ENCODE data around the gene STK17B.

The STK17B gene

DNA sequence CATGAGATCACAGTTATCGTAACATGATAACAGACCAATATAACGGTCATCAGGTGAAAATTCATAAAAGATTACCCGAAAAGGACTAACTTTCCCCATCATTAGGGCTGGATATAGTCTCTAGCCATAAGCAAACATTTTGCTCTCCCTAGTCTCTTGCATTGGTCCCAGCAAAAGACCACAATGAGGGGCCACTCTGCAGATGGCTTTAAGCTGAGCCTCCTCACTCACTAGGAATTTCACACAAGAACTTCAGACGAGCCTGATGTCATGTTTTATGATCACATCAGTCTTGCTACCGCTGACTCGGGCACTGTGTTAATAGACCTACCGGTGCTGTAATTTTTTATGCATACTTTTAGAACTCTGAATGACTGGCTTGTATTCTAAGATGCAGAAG is 35.2 kb downstream of the STK17B start:
- H3K9me3 ChIP-seq (ENCODE audit: control insufficient read depth in 2 of 2, low read length in 2 of 2) = peaks cover 7 to 16% of the 10 kb centered on the region in 2 donors
- no peak overlapping the region for H3K4me3 ChIP-seq (ENCODE audit: low read length in 2 of 2)
- no peaks in the 10 kb centered on the region for H3K27me3 ChIP-seq (ENCODE audit: control insufficient read depth in 1 of 2, insufficient read depth in 2 of 2, low read length in 2 of 2)
- H3K27ac ChIP-seq (ENCODE audit: low read length) = no peak overlapping the region
- no peak overlapping the region for H3K9ac ChIP-seq (ENCODE audit: low read length in 2 of 2)
- no peaks in the 10 kb centered on the region for H3K4me1 ChIP-seq (ENCODE audit: control insufficient read depth, insufficient read depth, low read length)
- H3K36me3 ChIP-seq (ENCODE audit: control insufficient read depth in 2 of 2, insufficient read depth in 2 of 2, low read length in 2 of 2) = no peaks in the 10 kb centered on the region

DNA sequence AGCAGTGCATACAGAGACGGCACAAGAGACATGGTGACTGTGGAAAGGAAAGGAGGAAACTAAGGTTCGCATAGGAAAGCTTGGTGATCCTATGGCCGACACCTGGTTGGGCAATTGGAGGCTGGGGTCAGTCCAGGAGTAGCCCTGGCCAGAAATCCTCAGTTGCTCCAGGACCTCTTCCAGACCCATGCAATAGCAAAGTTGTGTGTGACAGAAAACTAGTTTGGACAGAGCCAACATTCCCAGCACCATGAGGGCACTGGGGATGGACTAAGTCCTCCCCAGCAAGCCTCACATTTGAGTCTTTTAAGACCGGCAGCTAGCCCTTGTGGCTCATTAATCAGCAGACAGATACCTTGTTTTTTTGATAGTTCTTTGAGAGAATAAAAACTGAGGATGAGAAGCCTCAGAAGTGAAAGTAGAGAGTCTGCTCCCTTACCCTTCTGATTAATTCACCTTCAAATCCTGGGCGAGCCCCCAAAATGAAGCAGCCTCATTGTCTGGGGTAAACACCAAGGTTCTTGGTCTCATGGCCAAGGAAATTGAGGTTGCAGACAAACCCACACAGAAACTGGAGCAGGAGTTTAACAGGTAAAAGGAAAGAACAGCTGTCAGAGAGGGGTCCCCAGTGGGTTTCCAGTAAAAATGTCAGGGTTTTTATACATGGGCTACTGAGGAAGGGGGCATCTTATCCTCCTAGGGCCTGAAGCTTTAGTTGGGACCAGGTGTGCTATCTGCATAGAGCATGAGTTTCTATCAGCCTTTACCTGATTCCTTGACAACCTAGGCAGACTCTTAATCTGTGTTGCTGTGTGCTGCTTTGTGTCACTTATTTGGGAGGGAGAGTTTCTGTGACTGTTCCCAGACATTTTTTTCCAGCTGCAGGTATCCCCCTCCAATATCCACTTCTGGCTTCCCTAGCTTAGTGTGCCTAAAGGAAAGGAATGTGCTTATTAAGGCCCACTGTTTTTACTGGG is 39.1 kb downstream of the STK17B start:
- no peaks in the 10 kb centered on the region for H3K36me3 ChIP-seq (ENCODE audit: control insufficient read depth in 2 of 2, insufficient read depth in 2 of 2, low read length in 2 of 2)
- H3K27me3 ChIP-seq (ENCODE audit: control insufficient read depth in 1 of 2, insufficient read depth in 2 of 2, low read length in 2 of 2) = no peaks in the 10 kb centered on the region
- no peaks in the 10 kb centered on the region for H3K4me1 ChIP-seq (ENCODE audit: control insufficient read depth, insufficient read depth, low read length)
- H3K9ac ChIP-seq (ENCODE audit: low read length in 2 of 2) = no peak overlapping the region
- H3K27ac ChIP-seq (ENCODE audit: low read length) = no peak overlapping the region
- no peak overlapping the region for H3K4me3 ChIP-seq (ENCODE audit: low read length in 2 of 2)
- H3K9me3 ChIP-seq (ENCODE audit: control insufficient read depth in 2 of 2, low read length in 2 of 2) = peaks cover 12 to 24% of the 10 kb centered on the region in 2 donors

DNA sequence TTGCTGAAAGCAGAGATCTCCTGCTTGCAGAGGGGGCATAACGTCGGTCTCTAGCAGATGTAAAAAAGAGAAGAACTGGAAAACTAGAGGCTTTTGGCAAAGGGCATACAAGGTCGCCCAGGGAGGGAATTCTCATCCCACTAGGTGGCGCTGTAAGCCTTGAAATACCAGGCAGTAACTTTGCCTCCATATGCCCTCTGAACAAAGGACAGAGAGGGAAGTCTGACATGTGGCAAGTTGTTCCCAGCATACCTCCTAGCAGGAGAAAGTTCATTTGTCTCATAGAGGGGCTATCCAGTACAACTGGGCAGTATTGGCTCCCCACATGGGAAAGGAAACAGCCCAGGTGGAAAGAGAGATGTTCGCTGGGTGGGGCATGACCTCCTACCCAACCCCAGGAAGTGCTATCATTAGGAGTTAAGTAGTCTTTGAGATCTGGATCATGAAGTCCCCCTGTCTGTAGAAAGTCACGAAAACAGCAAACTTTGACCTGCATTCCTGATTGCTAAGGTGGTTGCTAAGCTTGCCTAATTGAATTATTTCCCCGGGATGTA is 39.9 kb downstream of the STK17B start:
- Histone ChIP-seq H3K4me1 (ENCODE audit: control insufficient read depth, insufficient read depth, low read length) (no peaks in the 10 kb centered on the region), H3K9me3 (ENCODE audit: control insufficient read depth in 2 of 2, low read length in 2 of 2) (peaks cover 12 to 24% of the 10 kb centered on the region in 2 donors), H3K36me3 (ENCODE audit: control insufficient read depth in 2 of 2, insufficient read depth in 2 of 2, low read length in 2 of 2) (no peaks in the 10 kb centered on the region)

DNA sequence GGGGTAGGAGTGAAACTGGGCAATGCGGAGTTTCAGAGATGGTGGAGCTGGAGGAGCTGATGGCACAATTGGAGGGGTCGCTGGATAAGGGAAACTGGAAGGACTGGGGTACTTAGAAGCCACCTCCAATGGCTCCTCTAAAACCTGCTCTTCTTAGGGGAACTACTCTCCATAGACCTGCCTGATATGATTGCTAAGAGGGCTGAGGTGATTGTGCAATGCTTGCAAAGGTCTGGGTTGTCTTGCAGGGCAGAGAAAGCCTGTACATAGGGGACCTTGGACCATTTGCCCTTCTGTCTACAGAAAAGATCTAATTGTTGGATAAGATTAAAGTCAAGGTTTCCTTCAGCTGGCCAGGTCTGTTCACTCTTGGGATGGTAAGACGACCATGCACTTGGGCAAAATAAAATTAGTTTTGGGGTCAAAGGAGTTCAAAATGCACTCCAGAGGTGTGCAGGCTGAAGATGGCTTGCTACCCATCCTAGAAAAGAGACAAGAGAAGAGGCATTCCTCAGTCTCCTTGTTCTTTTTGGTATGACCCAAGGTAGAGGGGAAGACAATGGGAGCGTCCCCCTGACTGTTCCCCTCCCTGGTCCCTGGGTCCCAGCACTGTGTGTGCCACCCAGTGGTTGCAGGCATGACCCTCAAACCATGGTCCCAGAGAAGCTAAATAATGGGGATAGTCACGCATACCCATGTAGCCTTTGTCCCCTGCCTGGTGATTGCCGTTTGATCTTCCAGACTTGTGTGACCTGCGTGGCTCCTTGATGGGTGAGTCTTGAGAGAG is 41.1 kb downstream of the STK17B start:
- Histone ChIP-seq H3K36me3 (ENCODE audit: control insufficient read depth in 2 of 2, insufficient read depth in 2 of 2, low read length in 2 of 2) (no peaks in the 10 kb centered on the region), H3K9ac (ENCODE audit: low read length in 2 of 2) (no peak overlapping the region), H3K27me3 (ENCODE audit: control insufficient read depth in 1 of 2, insufficient read depth in 2 of 2, low read length in 2 of 2) (no peaks in the 10 kb centered on the region), H3K4me3 (ENCODE audit: low read length in 2 of 2) (no peak overlapping the region), H3K27ac (ENCODE audit: low read length) (no peak overlapping the region), H3K9me3 (ENCODE audit: control insufficient read depth in 2 of 2, low read length in 2 of 2) (peaks cover 12 to 24% of the 10 kb centered on the region in 2 donors), H3K4me1 (ENCODE audit: control insufficient read depth, insufficient read depth, low read length) (no peaks in the 10 kb centered on the region)

More for the DNA sequence above, 39.9 kb downstream of the STK17B start:
- Histone ChIP-seq H3K27ac (ENCODE audit: low read length) (no peak overlapping the region), H3K9ac (ENCODE audit: low read length in 2 of 2) (no peak overlapping the region), H3K4me3 (ENCODE audit: low read length in 2 of 2) (no peak overlapping the region), H3K27me3 (ENCODE audit: control insufficient read depth in 1 of 2, insufficient read depth in 2 of 2, low read length in 2 of 2) (no peaks in the 10 kb centered on the region)

DNA sequence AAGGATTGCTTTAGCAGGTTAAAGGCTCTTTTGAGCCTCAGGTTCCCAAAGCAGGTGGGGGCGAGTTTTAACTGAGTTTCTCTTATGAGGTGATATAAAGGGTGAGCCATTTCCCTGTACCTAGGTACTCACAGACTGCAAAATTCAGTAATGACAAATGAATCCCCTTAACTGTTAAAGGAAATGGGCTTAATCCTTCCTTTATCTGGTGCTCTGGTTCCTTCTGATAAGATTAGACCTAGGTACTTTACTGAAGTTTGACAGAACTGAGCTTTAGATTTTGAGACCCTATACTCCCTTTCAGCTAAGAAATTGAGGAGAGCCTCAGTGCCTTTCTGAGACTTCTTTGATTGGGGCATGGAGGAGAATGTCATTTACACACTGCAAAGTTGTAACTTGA is 42.6 kb downstream of the STK17B start:
- Histone ChIP-seq H3K9ac (ENCODE audit: low read length in 2 of 2) (no peak overlapping the region), H3K27me3 (ENCODE audit: control insufficient read depth in 1 of 2, insufficient read depth in 2 of 2, low read length in 2 of 2) (no peaks in the 10 kb centered on the region), H3K4me3 (ENCODE audit: low read length in 2 of 2) (no peak overlapping the region), H3K36me3 (ENCODE audit: control insufficient read depth in 2 of 2, insufficient read depth in 2 of 2, low read length in 2 of 2) (no peaks in the 10 kb centered on the region), H3K4me1 (ENCODE audit: control insufficient read depth, insufficient read depth, low read length) (no peaks in the 10 kb centered on the region), H3K27ac (ENCODE audit: low read length) (no peak overlapping the region), H3K9me3 (ENCODE audit: control insufficient read depth in 2 of 2, low read length in 2 of 2) (peaks cover 12 to 24% of the 10 kb centered on the region in 2 donors)

DNA sequence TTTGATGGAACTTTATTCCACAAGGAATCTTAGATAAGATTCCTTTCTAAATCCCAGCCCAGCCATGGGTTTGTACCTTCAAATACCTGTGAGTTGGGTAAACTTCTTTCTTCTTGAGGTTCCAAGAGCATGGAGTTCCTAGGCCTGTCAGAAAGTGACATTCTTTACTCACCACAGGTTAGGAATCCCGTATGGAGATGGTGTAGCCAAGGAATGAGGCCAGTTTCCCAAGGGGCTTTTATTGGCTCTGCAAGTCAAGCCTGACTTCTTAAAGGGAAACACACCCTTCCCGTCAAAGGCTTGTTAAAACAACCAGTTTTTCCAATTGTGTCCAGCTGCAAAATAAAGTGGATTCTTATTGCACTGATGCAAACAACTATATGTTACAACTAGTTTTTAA is 45.8 kb downstream of the STK17B start:
- H3K36me3 ChIP-seq (ENCODE audit: control insufficient read depth in 2 of 2, insufficient read depth in 2 of 2, low read length in 2 of 2) = no peaks in the 10 kb centered on the region
- H3K9ac ChIP-seq (ENCODE audit: low read length in 2 of 2) = no peak overlapping the region
- peaks cover 5 to 8% of the 10 kb centered on the region in 2 donors for H3K9me3 ChIP-seq (ENCODE audit: control insufficient read depth in 2 of 2, low read length in 2 of 2)
- no peak overlapping the region for H3K27ac ChIP-seq (ENCODE audit: low read length)
- no peak overlapping the region for H3K4me3 ChIP-seq (ENCODE audit: low read length in 2 of 2)
- no peaks in the 10 kb centered on the region for H3K4me1 ChIP-seq (ENCODE audit: control insufficient read depth, insufficient read depth, low read length)
- H3K27me3 ChIP-seq (ENCODE audit: control insufficient read depth in 1 of 2, insufficient read depth in 2 of 2, low read length in 2 of 2) = no peaks in the 10 kb centered on the region

DNA sequence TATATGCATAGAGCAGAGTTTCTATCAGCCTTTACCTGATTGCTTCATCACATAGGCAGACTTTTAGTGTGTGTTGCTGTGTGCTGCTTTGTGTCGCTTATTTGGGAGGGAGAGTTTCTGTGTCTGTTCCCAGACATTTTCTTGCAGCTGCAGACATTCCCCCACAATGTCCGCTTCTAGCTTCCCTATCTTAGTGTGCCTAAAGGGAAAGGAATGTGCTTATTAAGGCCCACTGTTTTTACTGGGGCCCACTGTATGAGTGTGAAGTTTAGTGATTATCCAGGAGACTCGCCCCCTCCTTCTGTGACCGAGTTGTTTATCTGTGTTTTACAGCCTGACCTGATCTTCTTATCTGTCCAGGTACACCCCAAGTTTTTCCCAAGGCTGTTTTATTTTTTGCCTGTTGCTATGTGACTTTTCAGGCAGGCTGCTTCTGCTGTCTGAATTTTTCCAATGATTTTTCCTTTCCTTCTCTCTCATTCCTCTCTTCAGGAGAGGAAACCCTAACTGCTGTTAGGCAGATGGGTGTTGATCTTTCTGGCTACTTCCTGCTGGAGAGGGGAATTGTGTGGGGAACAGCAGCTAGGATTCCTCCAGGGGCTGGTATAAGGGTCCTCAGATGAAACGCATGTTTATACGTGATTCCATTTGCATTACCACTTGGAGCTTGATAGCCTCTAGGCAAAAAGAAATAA is 47.6 kb downstream of the STK17B start:
- Histone ChIP-seq H3K4me3 (ENCODE audit: low read length in 2 of 2) (no peak overlapping the region), H3K27me3 (ENCODE audit: control insufficient read depth in 1 of 2, insufficient read depth in 2 of 2, low read length in 2 of 2) (no peaks in the 10 kb centered on the region), H3K36me3 (ENCODE audit: control insufficient read depth in 2 of 2, insufficient read depth in 2 of 2, low read length in 2 of 2) (no peaks in the 10 kb centered on the region), H3K4me1 (ENCODE audit: control insufficient read depth, insufficient read depth, low read length) (no peaks in the 10 kb centered on the region), H3K9me3 (ENCODE audit: control insufficient read depth in 2 of 2, low read length in 2 of 2) (no peaks in the 10 kb centered on the region), H3K9ac (ENCODE audit: low read length in 2 of 2) (no peak overlapping the region), H3K27ac (ENCODE audit: low read length) (no peak overlapping the region)

DNA sequence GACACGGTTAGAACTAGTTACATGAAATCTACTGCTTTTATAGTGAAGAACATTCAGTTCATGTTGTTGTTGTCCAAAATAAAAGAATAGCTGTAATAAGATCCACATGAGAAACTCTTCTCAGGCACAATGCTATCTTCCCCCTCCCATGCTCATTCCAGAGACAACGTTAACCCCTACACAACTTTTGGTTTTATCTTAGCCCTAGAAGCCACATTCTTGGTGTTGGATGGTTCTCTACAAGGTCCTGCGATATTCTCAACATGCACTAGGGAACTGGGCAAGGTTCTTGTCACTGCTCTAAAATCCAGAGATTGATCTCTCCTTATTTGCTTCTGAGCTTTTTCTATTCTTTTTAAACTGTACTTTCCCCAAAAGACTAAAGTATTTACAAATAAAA is 51.5 kb downstream of the STK17B start:
- H3K27ac ChIP-seq (ENCODE audit: low read length) = no peak overlapping the region
- no peaks in the 10 kb centered on the region for H3K36me3 ChIP-seq (ENCODE audit: control insufficient read depth in 2 of 2, insufficient read depth in 2 of 2, low read length in 2 of 2)
- no peaks in the 10 kb centered on the region for H3K27me3 ChIP-seq (ENCODE audit: control insufficient read depth in 1 of 2, insufficient read depth in 2 of 2, low read length in 2 of 2)
- H3K4me1 ChIP-seq (ENCODE audit: control insufficient read depth, insufficient read depth, low read length) = no peaks in the 10 kb centered on the region
- H3K4me3 ChIP-seq (ENCODE audit: low read length in 2 of 2) = no peak overlapping the region
- H3K9me3 ChIP-seq (ENCODE audit: control insufficient read depth in 2 of 2, low read length in 2 of 2) = no peaks in the 10 kb centered on the region
- H3K9ac ChIP-seq (ENCODE audit: low read length in 2 of 2) = no peak overlapping the region

DNA sequence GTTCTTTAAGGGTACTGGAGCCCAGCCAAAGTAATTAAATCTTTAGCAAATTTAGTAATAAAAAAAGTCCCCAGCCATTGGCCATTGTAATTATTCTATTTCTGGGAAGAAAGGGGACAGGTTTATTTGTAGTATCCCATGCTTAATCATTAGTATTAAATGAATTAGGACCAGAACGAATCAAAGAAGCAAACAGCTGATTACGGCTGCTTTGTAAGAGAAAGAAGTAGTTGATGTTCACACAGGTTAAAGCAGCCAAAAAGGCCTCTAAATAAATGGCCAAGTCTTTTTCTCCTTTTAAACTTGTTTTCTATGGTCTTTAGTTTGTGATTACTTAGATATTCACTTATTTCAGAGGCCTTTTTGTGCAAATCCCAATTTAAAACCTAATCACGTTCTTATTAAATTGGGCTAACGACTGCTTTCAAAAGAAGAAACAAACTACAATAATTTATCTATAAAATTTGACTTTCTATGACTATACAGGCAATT is 54.1 kb downstream of the STK17B start:
- Histone ChIP-seq H3K27me3 (ENCODE audit: control insufficient read depth in 1 of 2, insufficient read depth in 2 of 2, low read length in 2 of 2) (no peaks in the 10 kb centered on the region), H3K4me3 (ENCODE audit: low read length in 2 of 2) (no peak overlapping the region), H3K9ac (ENCODE audit: low read length in 2 of 2) (no peak overlapping the region), H3K36me3 (ENCODE audit: control insufficient read depth in 2 of 2, insufficient read depth in 2 of 2, low read length in 2 of 2) (no peaks in the 10 kb centered on the region), H3K9me3 (ENCODE audit: control insufficient read depth in 2 of 2, low read length in 2 of 2) (no peaks in the 10 kb centered on the region), H3K4me1 (ENCODE audit: control insufficient read depth, insufficient read depth, low read length) (no peaks in the 10 kb centered on the region), H3K27ac (ENCODE audit: low read length) (no peak overlapping the region)
